Measurements from ENCODE around the gene P3H3. TPM values are rescaled to one million over a fixed set of nuclear protein-coding genes. Genes with fewer than 3 reads are reported as not detected.

P3H3 gene
- total RNA-seq, 2 experiments from 2014 or later: 0.18 to 0.68 TPM

DNA sequence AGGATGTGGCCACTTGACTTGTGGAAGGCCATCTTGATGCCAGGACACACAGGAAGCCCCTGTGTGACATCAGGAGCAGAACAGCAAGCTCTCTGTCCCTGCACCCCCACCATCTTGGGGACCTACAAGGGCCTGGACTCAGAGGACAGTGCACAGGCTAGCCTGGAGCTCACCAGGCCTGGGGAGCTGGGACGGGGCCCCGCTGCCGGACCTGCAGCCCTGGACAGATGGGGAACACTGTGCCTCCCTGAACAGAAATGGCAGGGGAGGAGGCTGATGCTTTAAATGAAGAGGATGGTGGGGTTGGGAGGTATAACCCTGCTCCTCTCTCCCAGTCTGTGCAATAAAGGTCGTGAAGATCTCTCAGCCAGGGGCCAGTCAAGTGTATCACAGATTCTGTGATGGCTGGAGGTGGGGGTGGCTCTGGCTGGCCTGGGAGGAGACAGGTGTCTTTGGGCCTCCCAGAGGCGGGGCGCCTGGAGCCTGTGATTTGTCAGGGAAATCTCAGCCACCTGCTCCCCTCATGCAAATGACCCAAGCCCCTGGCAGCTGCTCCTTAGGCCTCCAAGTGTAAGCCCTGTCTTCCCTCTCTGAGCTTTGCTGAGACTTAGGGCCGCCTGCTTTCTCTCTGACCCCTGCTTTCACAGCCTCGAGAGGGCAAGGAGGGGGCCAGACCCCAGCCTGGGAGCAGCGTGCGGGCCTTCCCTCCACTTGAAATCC, 11.4 kb downstream of the P3H3 start:
- H3K27me3 Mint-ChIP-seq: no peaks in the 10 kb centered on the region
- POLR2A ChIA-PET: interaction anchor here (0.7 to 2.5 kb wide), 6 partner anchors 9 to 107 kb away, joined by 3 to 19 read pairs (median 4); partner anchors contain the start of genes CDCA3, P3H3 and USP5

DNA sequence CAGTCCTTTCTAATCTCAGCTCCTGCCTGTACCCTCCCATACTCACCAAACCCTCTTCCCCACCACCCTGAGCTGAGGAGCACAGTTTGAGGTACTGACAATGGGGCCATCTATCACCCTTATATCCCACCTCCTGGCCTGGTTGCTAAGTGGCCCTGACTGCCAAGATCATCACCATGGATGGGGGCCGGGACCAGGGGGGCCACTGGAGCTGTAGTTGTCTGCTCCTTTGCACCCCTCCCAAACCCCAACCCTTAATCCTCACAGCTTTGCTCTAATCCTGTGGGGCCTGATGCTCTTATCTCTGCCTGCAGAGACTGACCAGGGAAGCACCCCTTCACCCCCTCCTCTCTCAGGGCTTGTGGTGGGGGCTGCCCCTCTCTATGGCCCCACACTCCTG, 12.1 kb downstream of the P3H3 start:
- Mint-ChIP-seq H3K27ac (no peak overlapping the region), H3K4me3 (no peak overlapping the region), H3K27me3 (no peaks in the 10 kb centered on the region), H3K4me1 (peaks cover 4% of the 10 kb centered on the region), H3K9me3 (no peaks in the 10 kb centered on the region), H3K36me3 (ENCODE audit: low read depth) (peaks cover 4% of the 10 kb centered on the region)
- ChIA-PET CTCF (interaction anchor here (0.6 kb wide), 1 partner anchor 97 kb away, joined by 3 read pairs; no protein-coding TSS in a partner anchor), POLR2A (interaction anchor here (0.7 to 2.5 kb wide), 6 partner anchors 8 to 108 kb away, joined by 3 to 19 read pairs (median 4); partner anchors contain the start of genes CDCA3, P3H3 and USP5)
- DNase-seq: no peak

More for the DNA sequence above, 11.4 kb downstream of the P3H3 start:
- H3K4me3 Mint-ChIP-seq: no peak overlapping the region
- CTCF ChIA-PET: interaction anchor here (0.6 to 1.1 kb wide), 3 partner anchors 13 to 178 kb away, joined by 3 to 4 read pairs (median 3); partner anchors contain the start of genes LPCAT3 and USP5
- no peaks in the 10 kb centered on the region for H3K9me3 Mint-ChIP-seq
- DNase-seq: no peak
- H3K27ac Mint-ChIP-seq: no peak overlapping the region
- peaks cover 7% of the 10 kb centered on the region for H3K4me1 Mint-ChIP-seq
- no peaks in the 10 kb centered on the region for H3K36me3 Mint-ChIP-seq (ENCODE audit: low read depth)

DNA sequence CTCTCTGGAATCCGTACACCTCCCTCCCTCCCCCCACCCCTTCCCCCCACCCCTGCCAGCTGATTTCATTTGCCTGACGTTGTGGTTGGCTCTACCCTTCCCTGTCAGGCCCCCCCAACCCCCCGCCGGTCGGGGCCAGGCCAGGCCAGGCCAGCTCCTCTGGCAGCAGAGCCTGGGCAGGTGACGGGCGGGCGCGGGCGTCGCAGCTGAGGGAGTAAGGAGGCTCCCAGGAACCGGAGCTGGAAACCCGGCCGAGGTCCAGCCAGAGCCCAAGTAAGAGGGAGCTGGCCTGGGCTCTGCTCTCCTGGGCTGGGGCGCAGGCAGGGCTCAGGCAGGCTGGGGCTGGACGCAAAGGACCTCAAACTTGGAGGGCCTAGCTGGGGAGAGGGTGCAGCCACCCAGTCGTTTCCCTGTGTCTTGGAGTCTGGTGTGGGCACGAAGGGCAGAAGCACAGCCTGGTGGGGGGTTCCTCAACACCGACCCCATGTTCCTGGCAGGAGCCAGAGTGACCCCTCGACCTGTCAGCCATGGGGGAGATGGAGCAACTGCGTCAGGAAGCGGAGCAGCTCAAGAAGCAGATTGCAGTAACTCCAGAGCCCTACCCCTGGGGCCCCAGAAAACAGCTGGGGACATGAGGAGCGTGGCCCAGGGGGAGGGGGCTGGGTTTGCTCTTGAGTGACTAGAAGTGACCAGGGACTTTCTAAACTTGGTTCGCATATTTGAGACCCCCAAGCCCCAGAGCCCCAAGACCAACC, 12.7 kb downstream of the P3H3 start, which contains the start of gene GNB3:
GNB3 (plus strand) TSS at position 165 of the 755 bp plus-strand sequence; CDS start at position 528, 363 bp downstream.
- Mint-ChIP-seq H3K27ac (no peak within 1 kb of the TSS), H3K36me3 (ENCODE audit: low read depth) (peaks cover 6% of the 10 kb centered on the region), H3K4me3 (no peak within 1 kb of the TSS), H3K9me3 (no peaks in the 10 kb centered on the region), H3K4me1 (no peaks in the 10 kb centered on the region), H3K27me3 (no peaks in the 10 kb centered on the region)
- ChIA-PET POLR2A (interaction anchor here (1.0 to 2.5 kb wide), 6 partner anchors 10 to 88 kb away, joined by 3 to 19 read pairs (median 5); partner anchors contain the start of genes CDCA3, P3H3 and USP5), CTCF (interaction anchor here (0.6 to 1.2 kb wide), 2 partner anchors 29 to 97 kb away, joined by 3 read pairs; no protein-coding TSS in a partner anchor)
- no peak for DNase-seq

DNA sequence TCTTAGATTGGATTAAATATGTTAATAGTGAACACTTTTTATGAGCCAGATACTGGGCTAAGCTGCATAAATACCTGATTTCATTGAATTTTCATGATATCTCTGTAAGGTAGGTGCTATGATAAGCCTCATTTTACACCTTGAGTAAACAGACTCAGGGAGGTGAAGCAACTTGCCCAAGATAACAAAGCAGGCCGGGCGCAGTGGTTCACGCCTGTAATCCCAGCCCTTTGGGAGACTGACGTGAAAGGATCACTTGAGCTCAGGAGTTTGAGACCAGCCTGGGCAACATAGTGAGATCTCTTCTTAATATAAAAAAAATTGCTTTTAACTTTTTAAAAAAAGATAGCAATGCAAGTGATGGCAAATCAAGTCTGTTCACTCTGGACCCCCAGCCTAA, 13.9 kb downstream of the P3H3 start:
- Mint-ChIP-seq H3K27me3 (no peaks in the 10 kb centered on the region), H3K4me1 (no peaks in the 10 kb centered on the region), H3K4me3 (no peak overlapping the region), H3K27ac (no peak overlapping the region), H3K9me3 (no peaks in the 10 kb centered on the region), H3K36me3 (ENCODE audit: low read depth) (peaks cover 16% of the 10 kb centered on the region)
- CTCF ChIA-PET: interaction anchor here (1.1 to 1.4 kb wide), 2 partner anchors 9 to 17 kb away, joined by 3 to 5 read pairs; no protein-coding TSS in a partner anchor
- POLR2A ChIA-PET: interaction anchor here (1.2 to 1.7 kb wide), 2 partner anchors 9 to 90 kb away, joined by 3 to 7 read pairs; partner anchors contain the start of genes CDCA3 and USP5
- DNase-seq: no peak

DNA sequence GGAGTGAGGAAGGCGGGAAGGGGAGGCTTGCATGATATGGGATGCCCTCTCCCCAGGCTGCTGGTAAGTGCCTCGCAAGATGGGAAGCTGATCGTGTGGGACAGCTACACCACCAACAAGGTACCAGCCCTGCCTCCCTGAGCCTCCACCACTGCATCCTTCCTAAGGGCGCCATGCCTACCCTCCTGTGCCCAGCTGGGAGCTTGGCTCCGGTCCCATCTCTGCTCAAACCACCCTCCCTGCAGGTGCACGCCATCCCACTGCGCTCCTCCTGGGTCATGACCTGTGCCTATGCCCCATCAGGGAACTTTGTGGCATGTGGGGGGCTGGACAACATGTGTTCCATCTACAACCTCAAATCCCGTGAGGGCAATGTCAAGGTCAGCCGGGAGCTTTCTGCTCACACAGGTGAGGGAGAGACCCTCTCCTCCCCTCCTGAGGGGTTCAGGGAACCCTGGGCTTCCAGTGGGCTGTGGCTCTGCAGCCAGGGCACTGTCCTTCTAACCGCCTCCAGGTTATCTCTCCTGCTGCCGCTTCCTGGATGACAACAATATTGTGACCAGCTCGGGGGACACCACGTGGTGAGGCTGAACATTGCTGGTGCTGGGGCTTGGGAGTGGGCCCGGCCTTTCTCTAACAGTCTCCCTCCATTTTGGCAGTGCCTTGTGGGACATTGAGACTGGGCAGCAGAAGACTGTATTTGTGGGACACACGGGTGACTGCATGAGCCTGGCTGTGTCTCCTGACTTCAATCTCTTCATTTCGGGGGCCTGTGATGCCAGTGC, 15.1 kb downstream of the P3H3 start:
- no peaks in the 10 kb centered on the region for H3K9me3 Mint-ChIP-seq
- peaks cover 26% of the 10 kb centered on the region for H3K36me3 Mint-ChIP-seq (ENCODE audit: low read depth)
- no peak for DNase-seq
- H3K4me3 Mint-ChIP-seq: no peak overlapping the region
- H3K27ac Mint-ChIP-seq: no peak overlapping the region
- ChIA-PET POLR2A (interaction anchor here (0.6 to 2.5 kb wide), 5 partner anchors 9 to 26 kb away, joined by 3 to 10 read pairs (median 4); partner anchors contain the start of gene TPI1), CTCF (interaction anchor here (0.7 to 2.5 kb wide), 4 partner anchors 9 to 26 kb away, joined by 3 to 17 read pairs (median 7); no protein-coding TSS in a partner anchor)
- H3K27me3 Mint-ChIP-seq: no peaks in the 10 kb centered on the region
- peaks cover 4% of the 10 kb centered on the region for H3K4me1 Mint-ChIP-seq

DNA sequence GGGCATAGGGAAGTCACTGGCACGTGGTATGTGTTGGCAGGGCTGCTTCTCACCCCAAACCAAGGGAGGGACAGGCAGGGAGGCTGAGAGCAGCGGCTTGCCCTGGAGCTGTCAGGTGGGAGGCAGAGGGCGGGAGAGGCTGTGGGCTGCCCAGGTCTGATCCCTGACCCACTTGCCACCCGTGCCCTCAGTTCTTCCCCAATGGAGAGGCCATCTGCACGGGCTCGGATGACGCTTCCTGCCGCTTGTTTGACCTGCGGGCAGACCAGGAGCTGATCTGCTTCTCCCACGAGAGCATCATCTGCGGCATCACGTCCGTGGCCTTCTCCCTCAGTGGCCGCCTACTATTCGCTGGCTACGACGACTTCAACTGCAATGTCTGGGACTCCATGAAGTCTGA, 17.2 kb downstream of the P3H3 start:
- peaks cover 23% of the 10 kb centered on the region for H3K4me1 Mint-ChIP-seq
- no peaks in the 10 kb centered on the region for H3K9me3 Mint-ChIP-seq
- H3K36me3 Mint-ChIP-seq (ENCODE audit: low read depth): peaks cover 41% of the 10 kb centered on the region
- H3K27me3 Mint-ChIP-seq: no peaks in the 10 kb centered on the region
- ChIA-PET POLR2A (interaction anchor here (1.2 to 2.5 kb wide), 3 partner anchors 11 to 21 kb away, joined by 3 to 10 read pairs (median 3); partner anchors contain the start of gene TPI1), CTCF (interaction anchor here (0.6 to 2.5 kb wide), 3 partner anchors 9 to 165 kb away, joined by 3 to 8 read pairs (median 5); no protein-coding TSS in a partner anchor)
- H3K4me3 Mint-ChIP-seq: no peak overlapping the region
- no peak overlapping the region for H3K27ac Mint-ChIP-seq
- DNase-seq: no peak

DNA sequence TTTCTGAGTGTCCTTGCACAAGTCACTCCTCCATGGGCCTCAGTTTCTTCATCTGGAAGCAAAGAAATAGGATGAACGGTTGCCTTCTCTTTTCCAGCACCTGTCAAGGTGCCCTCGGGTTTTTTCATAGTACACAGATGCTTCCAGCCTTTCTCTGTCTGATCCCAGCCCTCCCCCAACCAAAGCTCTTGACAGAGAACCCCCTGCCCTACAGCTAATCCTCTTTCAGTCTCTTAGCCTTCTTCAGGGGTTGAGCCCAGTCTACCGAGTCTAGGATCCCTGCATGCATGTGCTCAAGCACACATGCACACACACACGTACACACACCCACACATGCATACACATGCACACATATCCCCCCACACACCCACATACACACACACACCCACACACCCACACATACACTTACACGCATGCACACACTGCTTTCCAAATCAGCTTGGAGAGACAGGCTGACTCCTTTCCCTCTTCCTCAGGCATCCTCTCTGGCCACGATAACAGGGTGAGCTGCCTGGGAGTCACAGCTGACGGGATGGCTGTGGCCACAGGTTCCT, 18.2 kb downstream of the P3H3 start:
- DNase-seq: no peak
- no peaks in the 10 kb centered on the region for H3K9me3 Mint-ChIP-seq
- H3K27ac Mint-ChIP-seq: no peak overlapping the region
- peaks cover 46% of the 10 kb centered on the region for H3K36me3 Mint-ChIP-seq (ENCODE audit: low read depth)
- peaks cover 28% of the 10 kb centered on the region for H3K4me1 Mint-ChIP-seq
- no peak overlapping the region for H3K4me3 Mint-ChIP-seq
- H3K27me3 Mint-ChIP-seq: no peaks in the 10 kb centered on the region
- POLR2A ChIA-PET: no interaction called here
- CTCF ChIA-PET: interaction anchor here (0.6 kb wide), 1 partner anchor 166 kb away, joined by 3 read pairs; no protein-coding TSS in a partner anchor

DNA sequence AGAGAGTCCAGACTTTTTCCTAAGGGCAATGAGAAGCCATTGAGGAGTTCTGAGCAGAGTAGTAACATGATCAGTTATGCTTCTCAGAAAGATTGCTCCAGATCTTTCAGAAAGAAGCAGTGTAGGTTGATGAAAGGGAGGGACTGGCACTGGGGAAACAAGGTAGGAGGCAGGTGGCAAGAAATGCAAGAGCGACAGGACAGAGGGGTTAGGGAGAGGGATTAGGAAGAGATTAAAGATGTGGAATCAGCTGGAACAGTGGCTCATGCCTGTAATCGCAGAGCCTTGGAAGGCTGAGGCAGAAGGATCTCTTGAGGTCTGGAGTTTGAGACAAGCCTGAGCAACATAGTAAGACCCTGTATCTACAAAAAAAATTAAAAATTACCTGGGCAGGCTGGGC, 19.5 kb downstream of the P3H3 start:
- no peaks in the 10 kb centered on the region for H3K27me3 Mint-ChIP-seq
- no peak overlapping the region for H3K4me3 Mint-ChIP-seq
- DNase-seq: no peak
- H3K4me1 Mint-ChIP-seq: peaks cover 30% of the 10 kb centered on the region
- H3K27ac Mint-ChIP-seq: no peak overlapping the region
- ChIA-PET POLR2A (interaction anchor here (1.0 to 8.9 kb wide), 2 partner anchors 8 to 20 kb away, joined by 5 to 312 read pairs; partner anchors contain the start of genes SPSB2 and TPI1), CTCF (interaction anchor here (1.4 kb wide), 1 partner anchor 12 kb away, joined by 9 read pairs; no protein-coding TSS in a partner anchor)
- H3K9me3 Mint-ChIP-seq: no peaks in the 10 kb centered on the region
- H3K36me3 Mint-ChIP-seq (ENCODE audit: low read depth): peaks cover 46% of the 10 kb centered on the region

DNA sequence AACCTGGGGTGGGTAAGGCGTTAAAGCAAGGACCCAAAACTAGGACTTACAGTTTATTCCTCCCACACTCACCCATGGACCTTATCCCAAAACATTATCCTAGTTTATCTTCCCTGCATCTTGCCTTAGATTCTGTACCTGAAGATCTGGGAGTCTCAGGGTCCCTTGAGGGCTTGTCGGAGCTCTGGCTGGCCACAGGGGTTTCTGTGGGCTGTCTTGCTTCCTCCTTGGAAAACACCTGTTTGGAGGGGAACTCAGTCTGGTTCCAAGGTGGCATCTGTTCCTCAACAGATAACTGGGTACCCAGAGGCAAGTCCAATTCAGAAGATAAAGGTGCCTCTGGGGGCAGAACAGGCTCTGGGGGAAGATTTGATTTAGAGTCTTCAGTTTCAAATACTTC, 21.2 kb downstream of the P3H3 start:
- POLR2A ChIA-PET: interaction anchor here (0.6 to 8.9 kb wide), 6 partner anchors 15 to 96 kb away, joined by 3 to 312 read pairs (median 45); partner anchors contain the start of genes CD4, MLF2, SPSB2 and TPI1
- no peaks in the 10 kb centered on the region for H3K27me3 Mint-ChIP-seq
- no peaks in the 10 kb centered on the region for H3K9me3 Mint-ChIP-seq
- no peak for DNase-seq
- CTCF ChIA-PET: interaction anchor here (1.4 to 8.6 kb wide), 3 partner anchors 13 to 19 kb away, joined by 9 to 161 read pairs (median 35); partner anchors contain the start of genes SPSB2 and TPI1
- H3K36me3 Mint-ChIP-seq (ENCODE audit: low read depth): peaks cover 49% of the 10 kb centered on the region
- peak overlapping the region; percentile 62 for H3K27ac Mint-ChIP-seq
- peak overlapping the region; percentile 85 for H3K4me3 Mint-ChIP-seq
- peaks cover 45% of the 10 kb centered on the region for H3K4me1 Mint-ChIP-seq

DNA sequence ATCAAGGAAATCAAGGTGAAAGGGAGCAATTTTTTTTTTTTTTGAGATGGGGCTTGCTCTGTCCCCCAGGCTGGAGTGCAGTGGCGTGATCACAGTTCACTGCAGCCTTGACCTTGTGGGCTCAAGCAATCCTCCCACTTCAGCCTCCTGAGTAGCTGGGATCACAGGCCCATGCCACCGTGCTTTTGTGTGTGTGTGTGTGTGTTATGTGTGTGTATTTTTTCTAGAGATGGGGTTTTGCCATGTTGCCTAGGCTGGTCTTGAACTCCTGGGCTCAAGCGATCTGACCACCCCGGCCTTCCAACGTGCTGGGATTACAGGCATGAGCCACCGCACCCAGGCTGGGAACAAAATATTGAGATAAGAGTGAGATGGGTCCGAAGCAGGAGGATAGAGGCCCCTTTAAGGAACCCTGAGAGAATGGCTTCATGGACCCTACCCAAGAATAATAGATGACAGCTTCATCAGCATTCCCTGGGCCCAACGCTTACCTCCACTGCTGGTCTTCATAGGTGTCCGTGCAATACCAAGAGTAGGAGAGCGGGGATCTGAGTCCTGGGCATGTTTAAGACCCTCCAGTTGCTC, 21.9 kb downstream of the P3H3 start:
- Mint-ChIP-seq H3K4me3 (peak overlapping the region; percentile 85), H3K4me1 (peaks cover 50% of the 10 kb centered on the region), H3K27ac (peak overlapping the region; percentile 73), H3K27me3 (no peaks in the 10 kb centered on the region), H3K36me3 (ENCODE audit: low read depth) (peaks cover 48% of the 10 kb centered on the region), H3K9me3 (no peaks in the 10 kb centered on the region)
- CTCF ChIA-PET: interaction anchor here (1.4 to 8.6 kb wide), 3 partner anchors 15 to 18 kb away, joined by 6 to 161 read pairs (median 35); partner anchors contain the start of genes SPSB2 and TPI1
- POLR2A ChIA-PET: interaction anchor here (0.6 to 8.9 kb wide), 9 partner anchors 16 to 161 kb away, joined by 3 to 312 read pairs (median 37); partner anchors contain the start of genes C12orf57, CD4, COPS7A and MLF2
- DNase-seq: no peak

DNA sequence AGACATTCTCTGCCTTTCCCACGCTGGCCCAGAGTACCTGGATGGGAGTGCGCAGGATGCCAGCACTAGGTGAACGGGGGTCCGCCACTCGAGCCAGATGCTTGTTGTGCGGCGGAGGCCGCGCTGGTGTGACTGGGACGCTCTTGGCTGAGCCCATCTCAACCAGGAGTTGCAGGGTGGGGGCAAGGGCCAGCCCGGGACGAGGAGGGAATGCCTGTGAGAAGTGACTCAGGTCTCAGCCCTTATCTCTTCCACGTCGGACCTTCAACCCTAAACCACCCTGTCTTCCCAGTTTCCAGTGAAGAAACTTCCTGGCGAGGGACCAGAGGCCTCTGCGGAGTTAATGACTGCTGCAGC, 22.6 kb downstream of the P3H3 start:
- DNase-seq: no peak
- peaks cover 50% of the 10 kb centered on the region for H3K36me3 Mint-ChIP-seq (ENCODE audit: low read depth)
- H3K27me3 Mint-ChIP-seq: no peaks in the 10 kb centered on the region
- ChIA-PET CTCF (interaction anchor here (1.0 to 8.6 kb wide), 13 partner anchors 15 to 280 kb away, joined by 3 to 161 read pairs (median 6); partner anchors contain the start of genes C12orf57, COPS7A, ENO2 and MLF2), POLR2A (interaction anchor here (0.5 to 8.9 kb wide), 35 partner anchors 9 to 380 kb away, joined by 3 to 312 read pairs (median 9); partner anchors contain the start of genes C12orf57, C1RL, CD4 and COPS7A)
- H3K27ac Mint-ChIP-seq: peak overlapping the region; percentile 100
- H3K9me3 Mint-ChIP-seq: no peaks in the 10 kb centered on the region
- H3K4me3 Mint-ChIP-seq: peak overlapping the region; percentile 85
- H3K4me1 Mint-ChIP-seq: peaks cover 50% of the 10 kb centered on the region

Measured in activated CD4-positive, alpha-beta memory T cell treated with anti-CD3 and anti-CD28 coated beads, Interleukin-2, amount 10 ng/mL, durations not matched to agents 7 days and 5 days (primary cell).